Measurements from ENCODE around the gene C2CD3. TPM values are rescaled to one million over a fixed set of nuclear protein-coding genes. Genes with fewer than 3 reads are reported as not detected.
"Not testable (repeated sequence)": the region's sequence is repeated elsewhere in the genome, so short reads cannot be mapped to it uniquely, and the experiment has no call there.

C2CD3 gene
- total and polyA plus RNA-seq, 4 donors, result 18.7 to 23.4 (median 22.4) TPM

GRCh38 chr11:74141241-74141695, 29.5 kb downstream of the C2CD3 start:
- Histone ChIP-seq H3K4me3 (ENCODE audit: low read depth, low read length) (no peak overlapping the region), H3K4me1 (ENCODE audit: control insufficient read depth, insufficient read depth, low read length) (no peaks in the 10 kb centered on the region), H3K9me3 (ENCODE audit: control insufficient read depth, insufficient read depth, low read length) (no peaks in the 10 kb centered on the region), H3K27ac (ENCODE audit: low read depth, low read length) (no peak overlapping the region), H3K36me3 (ENCODE audit: control insufficient read depth, insufficient read depth, low read length) (peaks cover 3% of the 10 kb centered on the region), H3K27me3 (ENCODE audit: control insufficient read depth, insufficient read depth, low read length) (no peaks in the 10 kb centered on the region)
- DNase-seq (ENCODE audit: low read depth in 4 of 6, low spot score in 6 of 6), result peak in 2 of 6 donors; percentile 22 to 72
- WGBS (ENCODE audit: insufficient coverage), result 50% methylated on average over 1 of the region's 2 CpGs

DNA sequence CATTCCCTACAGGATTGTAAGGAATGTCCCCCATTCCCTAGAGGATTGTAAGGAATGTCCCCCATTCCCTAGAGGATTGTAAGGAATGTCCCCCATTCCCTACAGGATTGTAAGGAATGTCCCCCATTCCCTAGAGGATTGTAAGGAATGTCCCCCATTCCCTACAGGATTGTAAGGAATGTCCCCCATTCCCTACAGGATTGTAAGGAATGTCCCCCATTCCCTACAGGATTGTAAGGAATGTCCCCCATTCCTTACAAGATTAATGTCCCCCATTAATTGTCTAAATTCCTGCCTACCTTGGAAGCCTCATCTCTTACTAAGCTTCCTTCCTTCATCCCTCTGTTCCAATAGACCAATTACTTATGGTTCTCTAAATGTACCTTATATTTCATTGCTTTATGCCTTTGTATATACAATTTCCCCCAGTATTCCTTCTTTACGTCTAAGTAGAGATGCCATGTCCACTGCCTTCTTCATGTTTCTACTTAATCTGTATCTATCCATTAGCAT, 30.8 kb downstream of the C2CD3 start:
- H3K4me3 ChIP-seq (ENCODE audit: low read depth, low read length); H3K9me3 ChIP-seq (ENCODE audit: control insufficient read depth, insufficient read depth, low read length); H3K27me3 ChIP-seq (ENCODE audit: control insufficient read depth, insufficient read depth, low read length); DNase-seq (ENCODE audit: low read depth in 4 of 6, low spot score in 6 of 6); H3K27ac ChIP-seq (ENCODE audit: low read depth, low read length); H3K36me3 ChIP-seq (ENCODE audit: control insufficient read depth, insufficient read depth, low read length); H3K4me1 ChIP-seq (ENCODE audit: control insufficient read depth, insufficient read depth, low read length): not testable (repeated sequence)
- WGBS (ENCODE audit: insufficient coverage), result no CpG with 5 or more reads among the region's 1 CpG

DNA sequence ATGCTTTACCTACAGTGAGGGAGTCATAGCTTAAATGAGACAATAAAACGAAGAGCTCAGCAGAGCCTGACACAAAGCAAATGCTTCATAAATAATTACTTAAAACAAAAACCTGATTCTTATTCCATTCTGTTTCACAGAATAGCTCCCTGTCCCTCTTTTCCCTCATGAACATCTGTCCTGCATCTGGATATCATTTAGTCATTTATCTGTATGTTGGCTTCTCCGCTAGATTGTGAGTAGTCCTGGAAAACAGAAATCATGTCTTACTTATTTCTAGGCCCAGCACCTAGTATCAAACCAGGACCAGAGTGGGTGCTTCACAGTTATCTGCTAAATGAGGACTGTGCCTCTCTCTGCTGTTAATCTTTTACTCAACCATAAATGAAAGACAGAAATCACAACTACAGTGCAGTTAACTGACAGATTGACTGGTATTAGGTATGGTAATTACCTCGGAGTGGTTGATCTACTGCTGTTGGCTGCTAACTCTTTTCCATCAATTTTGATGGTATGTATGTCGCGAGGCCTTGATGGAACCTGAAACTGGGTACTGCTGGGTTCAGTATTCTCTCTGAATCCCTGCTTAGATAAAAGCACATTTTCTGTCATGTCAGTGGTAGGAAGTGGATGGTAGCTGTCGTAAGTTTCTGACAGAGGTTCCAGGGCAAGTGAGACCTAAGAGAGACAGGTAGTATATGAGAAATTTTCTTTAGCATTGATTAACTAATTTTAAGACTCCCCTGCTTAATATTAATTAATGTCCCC, 31.5 kb downstream of the C2CD3 start:
- Histone ChIP-seq H3K27me3 (ENCODE audit: control insufficient read depth, insufficient read depth, low read length) (no peaks in the 10 kb centered on the region), H3K9me3 (ENCODE audit: control insufficient read depth, insufficient read depth, low read length) (no peaks in the 10 kb centered on the region), H3K36me3 (ENCODE audit: control insufficient read depth, insufficient read depth, low read length) (peaks cover 6% of the 10 kb centered on the region), H3K4me3 (ENCODE audit: low read depth, low read length) (no peak overlapping the region), H3K27ac (ENCODE audit: low read depth, low read length) (peak overlapping the region; percentile 50), H3K4me1 (ENCODE audit: control insufficient read depth, insufficient read depth, low read length) (no peaks in the 10 kb centered on the region)
- 22% methylated on average over 1 of the region's 6 CpGs for WGBS (ENCODE audit: insufficient coverage)
- DNase-seq (ENCODE audit: low read depth in 4 of 6, low spot score in 6 of 6), result no peak

- no peaks in the 10 kb centered on the region for H3K27me3 ChIP-seq (ENCODE audit: control insufficient read depth, insufficient read depth, low read length)
- peak in 4 of 6 donors; percentile 17 to 68 (median 32) for DNase-seq (ENCODE audit: low read depth in 4 of 6, low spot score in 6 of 6)
- H3K36me3 ChIP-seq (ENCODE audit: control insufficient read depth, insufficient read depth, low read length), result peaks cover 6% of the 10 kb centered on the region
- WGBS (ENCODE audit: insufficient coverage), result no CpG with 5 or more reads among the region's 2 CpGs
- no peaks in the 10 kb centered on the region for H3K4me1 ChIP-seq (ENCODE audit: control insufficient read depth, insufficient read depth, low read length)
- H3K9me3 ChIP-seq (ENCODE audit: control insufficient read depth, insufficient read depth, low read length), result no peaks in the 10 kb centered on the region
- H3K4me3 ChIP-seq (ENCODE audit: low read depth, low read length), result no peak overlapping the region
- H3K27ac ChIP-seq (ENCODE audit: low read depth, low read length), result peak overlapping the region; percentile 57
Observed at GRCh38 chr11:74138572-74138971, 32.2 kb downstream of the C2CD3 start.

GRCh38 chr11:74138021-74138420, 32.8 kb downstream of the C2CD3 start:
- Histone ChIP-seq H3K36me3 (ENCODE audit: control insufficient read depth, insufficient read depth, low read length) (peaks cover 6% of the 10 kb centered on the region), H3K4me3 (ENCODE audit: low read depth, low read length) (no peak overlapping the region), H3K4me1 (ENCODE audit: control insufficient read depth, insufficient read depth, low read length) (no peaks in the 10 kb centered on the region), H3K9me3 (ENCODE audit: control insufficient read depth, insufficient read depth, low read length) (no peaks in the 10 kb centered on the region), H3K27ac (ENCODE audit: low read depth, low read length) (peak overlapping the region; percentile 57), H3K27me3 (ENCODE audit: control insufficient read depth, insufficient read depth, low read length) (no peaks in the 10 kb centered on the region)
- no peak for DNase-seq (ENCODE audit: low read depth in 4 of 6, low spot score in 6 of 6)
- WGBS (ENCODE audit: insufficient coverage), result no CpG with 5 or more reads among the region's 2 CpGs

DNA sequence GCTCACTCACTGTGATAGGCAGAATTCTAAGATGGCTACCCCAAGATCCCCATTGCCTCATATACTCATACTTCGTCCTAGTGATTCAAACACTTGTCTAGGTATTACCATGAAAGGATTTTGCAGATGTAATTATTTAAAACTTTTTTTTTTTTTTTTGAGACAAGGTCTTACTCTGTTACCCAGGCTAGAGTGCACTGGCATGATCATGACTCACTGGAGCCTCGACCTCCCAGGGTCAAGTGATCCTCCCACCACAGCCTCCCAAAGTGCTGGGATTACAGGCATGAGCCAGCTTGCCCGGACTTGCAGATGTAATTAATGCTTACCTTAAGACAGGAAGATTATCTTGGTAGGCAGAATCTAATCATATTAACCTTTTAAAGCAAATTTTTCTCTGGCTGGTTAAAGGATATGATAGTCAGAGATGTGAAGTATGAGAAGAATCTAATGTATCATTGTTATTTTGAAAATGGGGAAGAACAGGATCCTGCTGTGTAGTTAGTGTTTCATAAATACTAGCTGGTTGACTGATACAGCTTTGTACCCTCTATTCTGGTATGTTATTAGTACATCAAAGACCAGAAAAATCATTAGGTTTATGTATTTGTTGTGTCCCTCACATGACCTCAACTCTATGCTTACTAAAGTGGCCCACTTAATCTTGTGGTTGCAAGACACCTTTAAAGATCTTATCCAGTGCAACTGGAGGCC, 35.5 kb downstream of the C2CD3 start:
- Histone ChIP-seq H3K27me3 (ENCODE audit: control insufficient read depth, insufficient read depth, low read length) (no peaks in the 10 kb centered on the region), H3K4me3 (ENCODE audit: low read depth, low read length) (no peak overlapping the region), H3K36me3 (ENCODE audit: control insufficient read depth, insufficient read depth, low read length) (peaks cover 18% of the 10 kb centered on the region), H3K9me3 (ENCODE audit: control insufficient read depth, insufficient read depth, low read length) (no peaks in the 10 kb centered on the region), H3K4me1 (ENCODE audit: control insufficient read depth, insufficient read depth, low read length) (no peaks in the 10 kb centered on the region), H3K27ac (ENCODE audit: low read depth, low read length) (no peak overlapping the region)
- WGBS (ENCODE audit: insufficient coverage), result 83% methylated on average over 1 of the region's 3 CpGs
- DNase-seq (ENCODE audit: low read depth in 4 of 6, low spot score in 6 of 6), result no peak

DNA sequence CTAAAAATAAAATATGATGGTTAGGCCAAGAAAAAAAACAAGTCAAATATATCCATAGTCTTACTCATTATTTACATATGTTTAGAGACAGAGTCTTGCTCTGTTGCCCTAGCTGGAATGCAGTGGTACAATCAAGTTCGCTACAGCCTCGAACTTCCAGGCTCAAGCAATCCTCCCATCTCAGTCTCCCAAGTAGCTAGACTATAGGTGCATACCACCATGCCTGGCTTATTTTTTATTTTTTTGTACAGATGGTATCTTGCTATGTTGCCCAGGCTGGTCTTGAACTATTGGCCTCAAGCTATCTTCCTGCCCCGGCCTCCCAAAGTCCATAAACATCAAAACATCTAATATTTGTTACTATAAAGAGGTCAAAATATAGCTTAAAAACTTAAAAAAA, 36.1 kb downstream of the C2CD3 start:
- Histone ChIP-seq H3K27ac (ENCODE audit: low read depth, low read length) (no peak overlapping the region), H3K27me3 (ENCODE audit: control insufficient read depth, insufficient read depth, low read length) (no peaks in the 10 kb centered on the region), H3K4me3 (ENCODE audit: low read depth, low read length) (no peak overlapping the region), H3K9me3 (ENCODE audit: control insufficient read depth, insufficient read depth, low read length) (no peaks in the 10 kb centered on the region), H3K4me1 (ENCODE audit: control insufficient read depth, insufficient read depth, low read length) (no peaks in the 10 kb centered on the region), H3K36me3 (ENCODE audit: control insufficient read depth, insufficient read depth, low read length) (peaks cover 22% of the 10 kb centered on the region)
- DNase-seq (ENCODE audit: low read depth in 4 of 6, low spot score in 6 of 6), result no peak
- no CpG with 5 or more reads among the region's 3 CpGs for whole genome bisulfite sequencing (ENCODE audit: insufficient coverage)

DNA sequence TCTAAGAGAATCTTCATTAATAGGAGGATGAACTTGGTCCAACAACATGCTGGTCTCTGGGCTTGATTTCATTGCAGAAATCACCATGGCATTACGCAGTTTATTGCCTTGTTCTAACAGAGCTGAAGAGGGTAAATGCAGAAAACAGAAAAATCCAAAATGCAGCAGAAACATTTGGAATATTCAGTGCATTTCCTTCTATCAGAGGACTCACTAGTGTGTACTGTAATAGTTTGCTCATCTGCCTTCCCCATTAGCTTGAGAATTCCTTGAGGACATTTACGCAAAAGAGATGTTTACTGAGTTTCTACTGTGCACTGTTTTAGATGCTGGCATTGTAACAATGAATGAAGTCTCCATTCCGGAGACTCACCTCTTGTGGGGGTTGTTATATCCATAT, 37.4 kb downstream of the C2CD3 start:
- 100% methylated on average over 1 of the region's 3 CpGs for WGBS (ENCODE audit: insufficient coverage)
- Histone ChIP-seq H3K36me3 (ENCODE audit: control insufficient read depth, insufficient read depth, low read length) (peaks cover 26% of the 10 kb centered on the region), H3K27ac (ENCODE audit: low read depth, low read length) (no peak overlapping the region), H3K9me3 (ENCODE audit: control insufficient read depth, insufficient read depth, low read length) (no peaks in the 10 kb centered on the region), H3K4me3 (ENCODE audit: low read depth, low read length) (no peak overlapping the region), H3K27me3 (ENCODE audit: control insufficient read depth, insufficient read depth, low read length) (no peaks in the 10 kb centered on the region), H3K4me1 (ENCODE audit: control insufficient read depth, insufficient read depth, low read length) (no peaks in the 10 kb centered on the region)
- DNase-seq (ENCODE audit: low read depth in 4 of 6, low spot score in 6 of 6), result no peak

DNA sequence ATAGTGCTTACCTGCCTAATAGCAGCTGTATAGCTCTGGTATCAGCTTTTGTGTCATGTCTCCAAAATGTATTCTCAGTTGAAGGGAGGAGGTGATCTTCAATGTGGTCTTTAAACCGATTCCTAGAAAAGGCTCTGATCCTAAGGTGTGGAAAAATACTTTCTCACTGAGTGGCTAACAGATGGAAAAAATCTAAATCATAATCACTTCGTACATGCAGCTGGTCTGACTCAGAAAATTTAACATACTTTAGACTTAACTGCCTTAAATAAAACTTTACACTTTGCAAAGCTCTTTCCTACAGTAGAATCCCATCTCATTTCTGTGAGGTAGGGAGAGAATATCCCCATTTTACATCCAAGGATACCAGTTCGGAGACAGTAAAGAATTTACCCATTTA, 38.0 kb downstream of the C2CD3 start:
- no peak overlapping the region for H3K27ac ChIP-seq (ENCODE audit: low read depth, low read length)
- WGBS (ENCODE audit: insufficient coverage), result no CpG with 5 or more reads among the region's 3 CpGs
- H3K9me3 ChIP-seq (ENCODE audit: control insufficient read depth, insufficient read depth, low read length), result no peaks in the 10 kb centered on the region
- no peak for DNase-seq (ENCODE audit: low read depth in 4 of 6, low spot score in 6 of 6)
- H3K27me3 ChIP-seq (ENCODE audit: control insufficient read depth, insufficient read depth, low read length), result no peaks in the 10 kb centered on the region
- H3K4me3 ChIP-seq (ENCODE audit: low read depth, low read length), result no peak overlapping the region
- H3K4me1 ChIP-seq (ENCODE audit: control insufficient read depth, insufficient read depth, low read length), result no peaks in the 10 kb centered on the region
- peaks cover 26% of the 10 kb centered on the region for H3K36me3 ChIP-seq (ENCODE audit: control insufficient read depth, insufficient read depth, low read length)
